HG02759 (cell line): ENCODE results near the gene PARD3.
A peak's percentile ranks its signal among the peaks of the same experiment; 100 is the strongest.

Source experiments
- ATAC-seq: cut with Tn5 transposase; IDR thresholded peaks from one replicate; pipeline ENCODE4 v1.9.1; 2021; ENCODE audit warnings: mild to moderate bottlenecking, moderate library complexity; ENCODE audit not compliant: unreplicated experiment

PARD3 gene

GRCh38 chr10:34825414-34825813 is 10.3 kb upstream of the PARD3 start:
- ATAC-seq: no peak

GRCh38 chr10:34824870-34825269 is 9.8 kb upstream of the PARD3 start:
- ATAC-seq: no peak

GRCh38 chr10:34821587-34822585 is 6.8 kb upstream of the PARD3 start:
- no peak for ATAC-seq

GRCh38 chr10:34817586-34817985 is 2.5 kb upstream of the PARD3 start:
- no peak for ATAC-seq

GRCh38 chr10:34817054-34817453 is 2.0 kb upstream of the PARD3 start:
- no peak for ATAC-seq

- ATAC-seq: no peak
Observed at GRCh38 chr10:34816501-34817002, 1.5 kb upstream of the PARD3 start.

GRCh38 chr10:34816085-34816496 is 995 bp upstream of the PARD3 start:
- ATAC-seq: no peak

- peak; percentile 24 for ATAC-seq
Observed at GRCh38 chr10:34814913-34815184, 247 bp downstream of the PARD3 start.

- peak; percentile 30 for ATAC-seq
Observed at GRCh38 chr10:34814223-34814912, 728 bp downstream of the PARD3 start.

GRCh38 chr10:34813626-34814222 is 1.4 kb downstream of the PARD3 start:
- ATAC-seq: no peak

- ATAC-seq: no peak
Observed at GRCh38 chr10:34812771-34813170, 2.3 kb downstream of the PARD3 start.

- no peak for ATAC-seq
Observed at GRCh38 chr10:34811968-34812514, 3.1 kb downstream of the PARD3 start.

GRCh38 chr10:34811126-34811967 is 3.7 kb downstream of the PARD3 start:
- no peak for ATAC-seq

GRCh38 chr10:34809796-34810195 is 5.3 kb downstream of the PARD3 start:
- ATAC-seq: peak; percentile 14

- peak; percentile 66 for ATAC-seq
Observed at GRCh38 chr10:34808801-34809745, 6.0 kb downstream of the PARD3 start.

GRCh38 chr10:34808336-34808735 is 6.8 kb downstream of the PARD3 start:
- ATAC-seq: no peak

GRCh38 chr10:34804306-34804705 is 10.8 kb downstream of the PARD3 start:
- ATAC-seq: no peak

- no peak for ATAC-seq
Observed at GRCh38 chr10:34802692-34803091, 12.4 kb downstream of the PARD3 start.

GRCh38 chr10:34801097-34801733 is 13.9 kb downstream of the PARD3 start:
- ATAC-seq: no peak
